ENCODE measurements around the gene BASP1. TPM values are rescaled to one million over a fixed set of nuclear protein-coding genes. Genes with fewer than 3 reads are reported as not detected.

The BASP1 gene
- total and polyA plus RNA-seq, 2 donors from 2014 or later: 5.1 to 12.5 TPM

DNA sequence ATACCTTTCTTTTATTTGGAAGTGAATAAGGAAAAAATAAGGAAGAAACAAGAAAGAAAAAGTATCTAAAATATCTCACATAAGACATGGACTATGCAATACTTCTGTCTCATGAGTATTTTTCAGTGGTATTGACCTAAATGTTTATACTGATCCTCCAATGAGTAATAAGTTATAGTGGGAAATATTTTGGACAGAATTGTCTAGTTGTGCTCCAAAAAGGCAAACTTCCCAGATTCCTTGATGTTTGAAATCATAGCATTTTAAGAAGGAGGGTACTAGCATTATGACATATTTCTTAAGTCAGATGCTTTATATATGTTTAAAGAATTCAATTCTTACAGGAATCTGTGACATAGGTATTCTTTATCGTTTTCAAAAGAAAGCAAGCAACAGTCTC is 34.5 kb upstream of the BASP1 start:
- no peak overlapping the region for H3K27ac ChIP-seq (ENCODE audit: low read depth in 2 of 2, low read length in 2 of 2)
- intact Hi-C loops (cut with DNase I): no loop called here
- no peak for FAIRE-seq

DNA sequence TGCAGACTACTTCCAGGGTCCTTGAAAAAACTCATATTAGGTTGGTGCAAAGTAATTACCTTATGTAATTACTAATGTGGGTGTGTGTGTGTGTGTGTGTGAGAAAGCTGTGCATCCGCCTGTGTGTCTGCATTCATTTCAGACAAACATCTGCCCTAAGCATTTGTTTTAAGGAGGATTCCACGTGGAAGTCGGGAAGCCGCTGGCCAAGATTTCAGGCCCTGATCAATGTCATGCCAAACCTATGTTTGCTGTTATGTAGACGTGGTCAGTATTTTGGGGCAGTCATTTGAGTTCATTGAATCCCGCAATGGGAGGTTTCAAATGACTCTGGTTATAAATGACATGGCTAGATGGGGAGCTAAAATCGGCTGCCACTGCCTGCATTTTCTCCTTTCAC is 33.6 kb upstream of the BASP1 start:
- no peaks in the 10 kb centered on the region for H3K9me3 ChIP-seq (ENCODE audit: control insufficient read depth in 2 of 3, insufficient read depth in 1 of 3, low read length in 3 of 3)
- H3K4me1 ChIP-seq (ENCODE audit: control insufficient read depth in 2 of 3, insufficient read depth in 2 of 3, low read depth in 1 of 3, low read length in 3 of 3): no peaks in the 10 kb centered on the region
- no peaks in the 10 kb centered on the region for H3K27me3 ChIP-seq (ENCODE audit: control insufficient read depth, insufficient read depth, low read length)
- no peak for FAIRE-seq
- H3K27ac ChIP-seq (ENCODE audit: low read depth in 2 of 2, low read length in 2 of 2): no peak overlapping the region
- TF ChIP-seq, protein P1, sequence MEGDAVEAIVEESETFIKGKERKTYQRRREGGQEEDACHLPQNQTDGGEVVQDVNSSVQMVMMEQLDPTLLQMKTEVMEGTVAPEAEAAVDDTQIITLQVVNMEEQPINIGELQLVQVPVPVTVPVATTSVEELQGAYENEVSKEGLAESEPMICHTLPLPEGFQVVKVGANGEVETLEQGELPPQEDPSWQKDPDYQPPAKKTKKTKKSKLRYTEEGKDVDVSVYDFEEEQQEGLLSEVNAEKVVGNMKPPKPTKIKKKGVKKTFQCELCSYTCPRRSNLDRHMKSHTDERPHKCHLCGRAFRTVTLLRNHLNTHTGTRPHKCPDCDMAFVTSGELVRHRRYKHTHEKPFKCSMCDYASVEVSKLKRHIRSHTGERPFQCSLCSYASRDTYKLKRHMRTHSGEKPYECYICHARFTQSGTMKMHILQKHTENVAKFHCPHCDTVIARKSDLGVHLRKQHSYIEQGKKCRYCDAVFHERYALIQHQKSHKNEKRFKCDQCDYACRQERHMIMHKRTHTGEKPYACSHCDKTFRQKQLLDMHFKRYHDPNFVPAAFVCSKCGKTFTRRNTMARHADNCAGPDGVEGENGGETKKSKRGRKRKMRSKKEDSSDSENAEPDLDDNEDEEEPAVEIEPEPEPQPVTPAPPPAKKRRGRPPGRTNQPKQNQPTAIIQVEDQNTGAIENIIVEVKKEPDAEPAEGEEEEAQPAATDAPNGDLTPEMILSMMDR (IDR thresholded peaks at IDR 0.05; ENCODE audit: borderline replicate concordance, extremely low read depth, insufficient read depth): no peak
- DNase-seq: no peak
- no peak overlapping the region for H3K9ac ChIP-seq (ENCODE audit: low read length in 3 of 3)
- no peak overlapping the region for H3K4me3 ChIP-seq (ENCODE audit: low read length in 3 of 3)
- intact Hi-C loops (cut with DNase I): no loop called here
- no peaks in the 10 kb centered on the region for H3K36me3 ChIP-seq (ENCODE audit: control insufficient read depth in 2 of 3, insufficient read depth in 3 of 3, low read length in 3 of 3)

More for the DNA sequence above, 34.5 kb upstream of the BASP1 start:
- Histone ChIP-seq H3K27me3 (ENCODE audit: control insufficient read depth, insufficient read depth, low read length) (no peaks in the 10 kb centered on the region), H3K36me3 (ENCODE audit: control insufficient read depth in 2 of 3, insufficient read depth in 3 of 3, low read length in 3 of 3) (no peaks in the 10 kb centered on the region), H3K9ac (ENCODE audit: low read length in 3 of 3) (no peak overlapping the region), H3K4me1 (ENCODE audit: control insufficient read depth in 2 of 3, insufficient read depth in 2 of 3, low read depth in 1 of 3, low read length in 3 of 3) (no peaks in the 10 kb centered on the region), H3K9me3 (ENCODE audit: control insufficient read depth in 2 of 3, insufficient read depth in 1 of 3, low read length in 3 of 3) (no peaks in the 10 kb centered on the region), H3K4me3 (ENCODE audit: low read length in 3 of 3) (no peak overlapping the region)
- TF ChIP-seq, protein P1 (IDR thresholded peaks at IDR 0.05; ENCODE audit: borderline replicate concordance, extremely low read depth, insufficient read depth): no peak
- DNase-seq: no peak

DNA sequence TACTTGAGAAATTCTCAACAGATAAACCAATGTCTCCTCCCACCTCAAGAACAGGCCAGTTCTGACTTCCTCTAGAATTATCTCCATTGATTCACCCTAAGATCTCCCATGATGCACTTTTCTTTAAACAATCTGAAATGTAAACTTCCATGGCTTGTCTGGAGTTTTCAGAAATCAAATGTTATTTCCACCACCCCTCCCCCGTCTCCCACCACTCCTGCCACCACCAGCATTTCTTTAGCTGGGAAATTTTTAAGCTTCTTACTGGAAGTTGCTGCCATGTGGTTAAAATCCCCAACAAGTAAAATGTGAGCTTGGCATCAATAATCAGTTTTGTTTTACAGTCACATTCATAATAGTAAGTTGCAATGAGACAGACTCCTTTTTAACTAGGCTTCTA is 32.8 kb upstream of the BASP1 start:
- H3K4me3 ChIP-seq (ENCODE audit: low read length in 3 of 3): no peak overlapping the region
- no peak overlapping the region for H3K9ac ChIP-seq (ENCODE audit: low read length in 3 of 3)
- DNase-seq: no peak
- no peaks in the 10 kb centered on the region for H3K27me3 ChIP-seq (ENCODE audit: control insufficient read depth, insufficient read depth, low read length)
- no peaks in the 10 kb centered on the region for H3K4me1 ChIP-seq (ENCODE audit: control insufficient read depth in 2 of 3, insufficient read depth in 2 of 3, low read depth in 1 of 3, low read length in 3 of 3)
- TF ChIP-seq, protein P1 (IDR thresholded peaks at IDR 0.05; ENCODE audit: borderline replicate concordance, extremely low read depth, insufficient read depth): no peak
- H3K36me3 ChIP-seq (ENCODE audit: control insufficient read depth in 2 of 3, insufficient read depth in 3 of 3, low read length in 3 of 3): no peaks in the 10 kb centered on the region
- no peak for FAIRE-seq
- H3K27ac ChIP-seq (ENCODE audit: low read depth in 2 of 2, low read length in 2 of 2): no peak overlapping the region
- intact Hi-C loops (cut with DNase I): no loop called here
- H3K9me3 ChIP-seq (ENCODE audit: control insufficient read depth in 2 of 3, insufficient read depth in 1 of 3, low read length in 3 of 3): no peaks in the 10 kb centered on the region

DNA sequence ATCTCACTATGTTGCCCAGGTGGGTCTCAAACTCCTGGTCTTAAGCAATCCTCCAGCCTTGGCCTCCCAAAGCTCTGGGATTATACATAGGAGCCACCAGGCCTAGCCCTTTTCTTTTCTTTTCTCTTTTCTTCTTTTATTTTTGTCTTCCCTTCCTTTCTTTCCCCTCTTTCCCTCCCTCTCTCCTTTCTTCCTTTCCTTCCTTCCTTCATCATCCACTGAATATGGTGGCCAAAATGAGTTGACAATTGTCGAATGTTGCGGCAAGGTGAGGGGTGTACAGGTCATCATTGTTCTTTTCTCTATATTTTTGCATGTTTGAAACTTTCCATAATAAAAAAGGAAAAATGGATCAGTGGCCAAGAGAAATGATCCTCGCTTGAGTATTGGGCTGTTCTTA is 32.1 kb upstream of the BASP1 start:
- Histone ChIP-seq H3K9ac (ENCODE audit: low read length in 3 of 3) (no peak overlapping the region), H3K4me3 (ENCODE audit: low read length in 3 of 3) (no peak overlapping the region), H3K27me3 (ENCODE audit: control insufficient read depth, insufficient read depth, low read length) (no peaks in the 10 kb centered on the region), H3K27ac (ENCODE audit: low read depth in 2 of 2, low read length in 2 of 2) (no peak overlapping the region), H3K36me3 (ENCODE audit: control insufficient read depth in 2 of 3, insufficient read depth in 3 of 3, low read length in 3 of 3) (no peaks in the 10 kb centered on the region), H3K9me3 (ENCODE audit: control insufficient read depth in 2 of 3, insufficient read depth in 1 of 3, low read length in 3 of 3) (no peaks in the 10 kb centered on the region), H3K4me1 (ENCODE audit: control insufficient read depth in 2 of 3, insufficient read depth in 2 of 3, low read depth in 1 of 3, low read length in 3 of 3) (peaks cover 0 to 5% (median 0%) of the 10 kb centered on the region in 3 donors)
- FAIRE-seq: no peak
- DNase-seq: no peak
- TF ChIP-seq, protein P1 (IDR thresholded peaks at IDR 0.05; ENCODE audit: borderline replicate concordance, extremely low read depth, insufficient read depth): no peak
- intact Hi-C loops (cut with DNase I): loop anchor here (5.0 kb wide), 1 partner anchor 398 kb away; no protein-coding TSS in a partner anchor

Measured in kidney (tissue), 14 donors.